BJ (cell line): Measurements from ENCODE around the gene PSMC4. TPM values are rescaled to one million over a fixed set of nuclear protein-coding genes. Genes with fewer than 3 reads are reported as not detected.

Experiments
- CTCF ChIA-PET: fragments of 350-600 bp; formaldehyde crosslinking; extraction: SDS; loops from one replicate; lab custom pipeline; 2021; ENCODE audit warnings: antibody characterized with exemption, inconsistent platforms; lab: Yijun Ruan, JAX
- POLR2A ChIA-PET: fragments of 300-600 bp; sonication (Branson Sonifier 250); formaldehyde crosslinking; extraction: SDS; loops from one replicate; lab custom pipeline; 2021; ENCODE audit warnings: antibody characterized with exemption; lab: Charles Lee
- DNase-seq: peaks from one replicate; pipeline ENCODE4 v3.0.0-alpha.2; 2011; ENCODE audit warnings: low read depth
- H3K27me3 ChIP-seq: 2 replicates; pipeline ENCODE4 v1.6.0; 2011; ENCODE audit warnings: low read length; ENCODE audit not compliant: control insufficient read depth, insufficient read depth
- H3K36me3 ChIP-seq: 2 replicates; pipeline ENCODE4 v1.5.1; 2011; ENCODE audit warnings: low read length; ENCODE audit not compliant: control insufficient read depth, insufficient read depth
- H3K4me3 ChIP-seq: 2 replicates; pipeline ENCODE4 v1.5.1; 2011; ENCODE audit warnings: low read depth, mild to moderate bottlenecking, control low read depth, low read length
- CTCF ChIP-seq: IDR thresholded peaks from 2 replicates; pipeline ENCODE4 v1.5.1; 2011; ENCODE audit warnings: low read depth, mild to moderate bottlenecking, control low read depth, inconsistent platforms, low read length, moderate library complexity; ENCODE audit not compliant: insufficient read depth
- polyA plus RNA-seq: library from polyadenylated mRNA; depleted of rRNA; stranded (reverse); fragments of >200 nt; gene quantifications from 2 replicates; pipeline ENCODE4 v1.2.3, GENCODE V29; 2011

PSMC4 gene
- polyA plus RNA-seq, 1 experiment: 105 TPM

DNA sequence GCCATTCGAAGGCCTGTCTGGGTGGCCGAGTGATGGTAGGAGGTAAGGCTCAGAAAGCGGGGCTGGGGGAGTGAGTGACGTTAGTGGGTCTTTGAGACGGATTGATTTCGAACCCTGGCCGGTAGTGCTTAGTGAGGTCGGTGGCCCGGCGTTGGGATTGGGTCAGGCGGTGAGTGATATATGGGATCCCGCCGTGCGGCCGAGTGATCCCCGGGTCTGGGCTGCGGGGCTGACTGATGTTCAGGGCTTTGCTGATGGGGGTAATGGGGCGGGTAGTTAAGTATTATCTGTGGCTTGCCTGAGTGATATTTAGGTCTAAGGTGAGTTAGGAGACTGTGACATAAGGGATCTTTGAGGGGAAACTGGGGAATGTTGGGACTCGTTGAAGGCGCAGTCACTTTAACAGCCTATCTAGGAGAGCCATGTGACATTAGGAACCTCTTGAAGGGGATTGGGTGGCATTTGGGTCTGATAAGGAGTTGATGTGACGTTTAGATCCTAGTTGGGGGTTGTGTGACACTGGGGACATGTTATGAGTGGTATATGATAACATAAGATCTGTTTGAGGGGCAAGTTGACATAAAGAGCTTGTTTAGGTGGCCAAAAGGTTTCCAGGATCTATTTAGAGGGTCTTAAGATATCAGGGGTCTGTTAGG lies 543 bp downstream of the PSMC4 start:
- CTCF ChIA-PET: interaction anchor here (0.9 to 2.7 kb wide), 5 partner anchors 8 to 179 kb away, joined by 3 to 20 read pairs (median 5); no protein-coding TSS in a partner anchor
- DNase-seq: no peak
- H3K27me3 ChIP-seq: no peaks in the 10 kb centered on the region
- POLR2A ChIA-PET: interaction anchor here (1.0 kb wide), 1 partner anchor 131 kb away, joined by 4 read pairs; no protein-coding TSS in a partner anchor
- no peak for TF ChIP-seq CTCF
- H3K4me3 ChIP-seq: peak overlapping the region; percentile 93
- peaks cover 16% of the 10 kb centered on the region for H3K36me3 ChIP-seq

DNA sequence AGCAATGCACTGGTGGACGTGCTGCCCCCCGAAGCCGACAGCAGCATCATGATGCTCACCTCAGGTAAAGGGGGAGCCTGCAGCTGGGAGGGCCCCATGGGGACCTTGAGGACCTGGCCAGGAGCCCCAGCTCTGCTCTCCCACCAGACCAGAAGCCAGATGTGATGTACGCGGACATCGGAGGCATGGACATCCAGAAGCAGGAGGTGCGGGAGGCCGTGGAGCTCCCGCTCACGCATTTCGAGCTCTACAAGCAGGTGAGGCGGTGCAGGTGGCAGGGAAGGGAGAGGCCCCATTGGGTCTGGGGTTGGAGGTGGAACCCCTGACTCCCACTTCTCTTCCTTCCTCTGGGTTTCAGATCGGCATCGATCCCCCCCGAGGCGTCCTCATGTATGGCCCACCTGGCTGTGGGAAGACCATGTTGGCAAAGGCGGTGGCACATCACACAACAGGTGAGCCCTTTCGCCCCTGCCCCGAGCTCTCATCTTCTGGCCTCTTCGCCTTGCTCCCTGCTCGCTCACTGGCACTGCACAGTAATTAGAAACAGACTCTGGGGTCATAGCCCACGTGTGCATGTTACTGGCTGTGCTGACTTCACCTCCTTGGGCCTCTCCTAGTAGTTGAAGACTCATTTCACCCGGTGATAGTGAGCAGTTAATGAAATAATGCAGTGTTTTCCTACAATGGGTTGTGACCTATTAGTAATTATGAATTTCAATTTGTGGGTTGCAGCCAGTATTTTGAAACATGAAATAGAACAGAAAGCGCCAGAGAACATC lies 3.6 kb downstream of the PSMC4 start:
- no peak for TF ChIP-seq CTCF
- peaks cover 24% of the 10 kb centered on the region for H3K36me3 ChIP-seq
- POLR2A ChIA-PET: no interaction called here
- CTCF ChIA-PET: no interaction called here
- no peak overlapping the region for H3K4me3 ChIP-seq
- no peaks in the 10 kb centered on the region for H3K27me3 ChIP-seq
- DNase-seq: no peak

GRCh38 chr19:39982883-39983282 lies 11.9 kb downstream of the PSMC4 start:
- Histone ChIP-seq H3K4me3 (no peak overlapping the region), H3K36me3 (peaks cover 18% of the 10 kb centered on the region), H3K27me3 (no peaks in the 10 kb centered on the region)
- no peak for TF ChIP-seq CTCF
- ChIA-PET CTCF (no interaction called here), POLR2A (no interaction called here)
- DNase-seq: no peak

GRCh38 chr19:39983695-39984300 lies 12.8 kb downstream of the PSMC4 start:
- DNase-seq: no peak
- ChIA-PET CTCF (interaction anchor here (1.1 kb wide), 1 partner anchor 13 kb away, joined by 3 read pairs; the partner anchor contains the start of gene ZNF546), POLR2A (no interaction called here)
- no peak for TF ChIP-seq CTCF
- Histone ChIP-seq H3K27me3 (no peaks in the 10 kb centered on the region), H3K36me3 (peaks cover 15% of the 10 kb centered on the region), H3K4me3 (no peak overlapping the region)

DNA sequence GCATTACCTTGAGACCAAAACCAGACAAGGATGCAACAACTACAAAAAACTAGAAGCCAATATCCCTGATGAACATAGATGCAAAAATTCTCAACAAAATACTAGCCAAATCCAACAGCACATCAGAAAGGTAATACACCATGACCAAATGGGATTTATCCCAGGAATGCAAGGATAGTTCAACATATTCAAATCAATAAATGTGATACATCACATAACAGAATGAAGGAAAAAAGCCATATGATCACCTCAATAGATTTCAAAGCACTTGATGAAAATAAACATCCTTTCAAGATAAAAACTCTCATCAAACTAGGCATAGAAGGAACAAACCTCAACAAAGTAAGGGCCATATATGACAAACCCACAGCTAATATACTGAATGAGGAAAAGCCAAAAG lies 15.7 kb downstream of the PSMC4 start:
- DNase-seq: no peak
- TF ChIP-seq CTCF: no peak
- no peaks in the 10 kb centered on the region for H3K36me3 ChIP-seq
- POLR2A ChIA-PET: no interaction called here
- CTCF ChIA-PET: no interaction called here
- H3K4me3 ChIP-seq: no peak overlapping the region
- H3K27me3 ChIP-seq: no peaks in the 10 kb centered on the region
